Measurements from ENCODE around the gene NBL1. TPM values are rescaled to one million over a fixed set of nuclear protein-coding genes. Genes with fewer than 3 reads are reported as not detected.

Gene NBL1
- total RNA-seq, 2 donors from 2014 or later = 268 to 514 TPM

- Histone ChIP-seq H3K36me3 (no peaks in the 10 kb centered on the region), H3K4me3 (no peak overlapping the region), H3K27me3 (replicated peaks; ENCODE audit: insufficient read depth) (no peaks in the 10 kb centered on the region), H3K9me3 (no peaks in the 10 kb centered on the region), H3K27ac (peak overlapping the region; percentile 59 to 67), H3K4me1 (replicated peaks) (peaks cover 6% of the 10 kb centered on the region)
- intact Hi-C loops (cut with DNase I) = no loop called here
- TF ChIP-seq CTCF (IDR thresholded peaks at IDR 0.05) (peak in 1 of 4 experiments; percentile 30), POLR2A (IDR thresholded peaks at IDR 0.05) (no peak)
- WGBS = 24% methylated on average over 14 of the region's 14 CpGs
- no peak for DNase-seq (ENCODE audit: low spot score)
Observed at GRCh38 chr1:19640363-19641316, 3.5 kb upstream of the NBL1 start.

DNA sequence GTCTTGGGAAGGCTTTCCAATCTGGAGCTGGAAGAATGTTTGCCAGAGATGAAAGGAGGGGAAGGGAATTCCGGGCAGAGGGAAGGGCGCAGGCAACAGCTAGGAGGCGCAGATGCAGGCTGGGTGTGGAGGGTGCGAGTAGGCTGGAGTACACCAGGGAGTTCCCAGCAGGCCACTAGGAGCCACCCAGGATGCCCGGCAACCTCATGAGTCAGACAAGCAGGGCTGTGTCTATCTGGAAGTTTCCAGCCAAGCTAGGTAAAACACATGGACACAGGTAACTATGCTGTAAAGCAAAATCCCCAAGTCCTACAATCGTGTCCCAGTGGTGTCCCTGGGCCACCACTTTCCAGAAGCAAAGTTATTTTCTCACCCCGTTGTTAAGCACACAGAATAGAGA, 990 bp upstream of the NBL1 start:
- DNase-seq (ENCODE audit: low spot score) = peak; percentile 59
- Histone ChIP-seq H3K4me1 (replicated peaks) (peaks cover 10% of the 10 kb centered on the region), H3K4me3 (peak overlapping the region; percentile 81 to 94), H3K27ac (peak overlapping the region; percentile 99), H3K9me3 (no peaks in the 10 kb centered on the region), H3K36me3 (no peaks in the 10 kb centered on the region), H3K27me3 (replicated peaks; ENCODE audit: insufficient read depth) (no peaks in the 10 kb centered on the region)
- 46% methylated on average over 7 of the region's 7 CpGs for WGBS
- intact Hi-C loops (cut with DNase I) = no loop called here
- TF ChIP-seq POLR2AphosphoS5 (IDR thresholded peaks at IDR 0.05) (no peak), POLR2A (IDR thresholded peaks at IDR 0.05) (peak; percentile 55), CTCF (IDR thresholded peaks at IDR 0.05) (peak in 2 of 4 experiments; percentile 36 to 46)

- peak overlapping the region; percentile 99 for H3K27ac ChIP-seq
- 0% methylated on average over 6 of the region's 51 CpGs for WGBS
Observed at GRCh38 chr1:19644395-19644680, 227 bp downstream of the NBL1 start.

GRCh38 chr1:19644681-19645410, 735 bp downstream of the NBL1 start:
- intact Hi-C loops (cut with DNase I) = loop anchor here (2.0 to 5.0 kb wide), 3 partner anchors 48 to 208 kb away; partner anchors contain the start of gene CAPZB
- H3K4me3 ChIP-seq = peak overlapping the region; percentile 81 to 94
- H3K27ac ChIP-seq = peak overlapping the region; percentile 99
- no peaks in the 10 kb centered on the region for H3K9me3 ChIP-seq
- WGBS = under 1% methylated on average over 71 of the region's 71 CpGs
- TF ChIP-seq POLR2AphosphoS5 (IDR thresholded peaks at IDR 0.05) (peak; percentile 5), POLR2A (IDR thresholded peaks at IDR 0.05) (peak; percentile 35), CTCF (IDR thresholded peaks at IDR 0.05) (no peak)
- no peaks in the 10 kb centered on the region for H3K27me3 ChIP-seq (replicated peaks; ENCODE audit: insufficient read depth)
- DNase-seq (ENCODE audit: low spot score) = peak; percentile 36
- H3K36me3 ChIP-seq = no peaks in the 10 kb centered on the region
- peaks cover 14% of the 10 kb centered on the region for H3K4me1 ChIP-seq (replicated peaks)

More at GRCh38 chr1:19644395-19644680, 227 bp downstream of the NBL1 start:
- H3K27me3 ChIP-seq (replicated peaks; ENCODE audit: insufficient read depth) = no peaks in the 10 kb centered on the region
- H3K4me3 ChIP-seq = peak overlapping the region; percentile 81 to 94
- no peak for DNase-seq (ENCODE audit: low spot score)
- TF ChIP-seq POLR2AphosphoS5 (IDR thresholded peaks at IDR 0.05) (no peak), POLR2A (IDR thresholded peaks at IDR 0.05) (no peak), CTCF (IDR thresholded peaks at IDR 0.05) (no peak)
- peaks cover 14% of the 10 kb centered on the region for H3K4me1 ChIP-seq (replicated peaks)
- intact Hi-C loops (cut with DNase I) = loop anchor here (2.0 kb wide), 2 partner anchors 48 to 160 kb away; partner anchors contain the start of gene CAPZB
- no peaks in the 10 kb centered on the region for H3K36me3 ChIP-seq
- no peaks in the 10 kb centered on the region for H3K9me3 ChIP-seq
